ENCODE results near the gene ZNF423.

GRCh38 chr16:49552313-49552928 is 303.5 kb downstream of the ZNF423 start:
- TF ChIP-seq EZH2 (IDR thresholded peaks at IDR 0.05; ENCODE audit: insufficient read depth, poor library complexity, severe bottlenecking) = no peak
- TF ChIP-seq EZH2phosphoT487 (IDR thresholded peaks at IDR 0.05; ENCODE audit: insufficient read depth, low read depth) = no peak

Measured in GM23248 (cell line).